ENCODE measurements around the gene WNT3A. TPM values are rescaled to one million over a fixed set of nuclear protein-coding genes. Genes with fewer than 3 reads are reported as not detected.

WNT3A gene
- total RNA-seq, 4 donors from 2014 or later, result 1.9 to 4.1 (median 3.5) TPM

DNA sequence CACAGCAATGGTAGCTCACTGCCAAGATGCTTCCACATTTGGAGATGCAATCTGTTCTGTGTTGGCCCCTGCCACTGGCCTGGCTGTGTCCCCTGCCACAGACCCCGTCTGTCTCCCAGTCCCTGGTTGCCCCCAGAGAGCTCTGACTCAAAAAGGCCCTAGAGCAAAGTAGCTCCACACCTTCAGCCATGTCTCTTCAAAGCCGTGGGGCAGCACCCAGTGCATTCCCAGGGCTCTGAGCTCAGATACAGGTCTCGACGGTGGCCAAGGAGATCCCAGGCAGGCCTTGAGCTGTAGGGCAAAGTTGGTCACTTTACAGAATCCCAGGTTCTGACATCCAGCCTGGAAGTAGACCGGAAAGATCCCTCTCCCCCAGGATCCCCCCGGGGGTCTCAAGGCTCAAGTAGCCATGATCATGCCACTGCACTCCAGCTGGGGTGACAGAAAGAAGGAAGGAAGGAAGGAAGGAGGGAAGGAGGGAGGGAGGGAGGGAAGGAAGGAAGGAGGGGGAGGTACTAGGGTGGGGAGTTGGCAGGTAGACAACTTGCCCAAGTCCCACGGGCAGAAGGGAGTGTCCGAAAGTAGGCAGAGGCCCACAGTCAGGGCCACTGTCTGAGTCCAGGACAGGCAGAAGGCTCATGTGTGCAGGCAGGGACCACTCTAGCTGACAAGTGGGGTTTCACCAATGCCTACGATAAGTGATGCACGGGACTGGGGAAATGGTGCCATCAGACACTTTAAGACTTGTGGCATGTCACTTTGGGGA lies 71.0 kb downstream of the WNT3A start:
- intact Hi-C loops (cut with DNase I; ENCODE audit: low total_unique reads), result loop anchor here (5.0 kb wide), 1 partner anchor 300 kb away; no protein-coding TSS in a partner anchor
- WGBS, 2 donors, result 63 to 69% methylated on average over 10 of the region's 10 CpGs
- no peak for TF ChIP-seq POLR2A (IDR thresholded peaks at IDR 0.05)
- TF ChIP-seq, protein P1, sequence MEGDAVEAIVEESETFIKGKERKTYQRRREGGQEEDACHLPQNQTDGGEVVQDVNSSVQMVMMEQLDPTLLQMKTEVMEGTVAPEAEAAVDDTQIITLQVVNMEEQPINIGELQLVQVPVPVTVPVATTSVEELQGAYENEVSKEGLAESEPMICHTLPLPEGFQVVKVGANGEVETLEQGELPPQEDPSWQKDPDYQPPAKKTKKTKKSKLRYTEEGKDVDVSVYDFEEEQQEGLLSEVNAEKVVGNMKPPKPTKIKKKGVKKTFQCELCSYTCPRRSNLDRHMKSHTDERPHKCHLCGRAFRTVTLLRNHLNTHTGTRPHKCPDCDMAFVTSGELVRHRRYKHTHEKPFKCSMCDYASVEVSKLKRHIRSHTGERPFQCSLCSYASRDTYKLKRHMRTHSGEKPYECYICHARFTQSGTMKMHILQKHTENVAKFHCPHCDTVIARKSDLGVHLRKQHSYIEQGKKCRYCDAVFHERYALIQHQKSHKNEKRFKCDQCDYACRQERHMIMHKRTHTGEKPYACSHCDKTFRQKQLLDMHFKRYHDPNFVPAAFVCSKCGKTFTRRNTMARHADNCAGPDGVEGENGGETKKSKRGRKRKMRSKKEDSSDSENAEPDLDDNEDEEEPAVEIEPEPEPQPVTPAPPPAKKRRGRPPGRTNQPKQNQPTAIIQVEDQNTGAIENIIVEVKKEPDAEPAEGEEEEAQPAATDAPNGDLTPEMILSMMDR (IDR thresholded peaks at IDR 0.05), result no peak

DNA sequence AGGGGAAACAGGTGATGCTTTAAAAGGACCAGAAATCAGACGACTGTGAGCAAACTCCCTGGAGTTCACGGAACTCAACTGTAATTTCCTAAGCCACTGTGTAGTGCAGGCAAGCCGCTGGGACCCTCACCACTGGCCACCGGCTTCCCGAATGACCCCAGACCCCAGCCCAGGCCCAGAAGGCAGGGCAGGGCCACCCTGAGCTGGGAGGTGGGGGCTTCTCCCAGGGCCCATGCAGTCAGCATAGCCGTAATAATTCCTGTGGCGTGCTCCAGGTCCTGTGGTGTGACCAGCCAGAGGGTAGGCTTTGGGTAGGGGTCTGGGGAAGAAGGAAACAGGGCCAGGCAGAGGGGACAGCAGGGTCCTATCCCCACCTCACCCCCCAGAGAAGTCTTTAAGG lies 72.2 kb downstream of the WNT3A start:
- DNase-seq (ENCODE audit: low spot score in 2 of 2), result peak in 1 of 2 donors; percentile 63
- 87 to 98% methylated on average over 7 of the region's 7 CpGs for WGBS, 2 donors
- no peak overlapping the region for H3K4me3 ChIP-seq (ENCODE audit: low read depth, poor library complexity, severe bottlenecking)
- TF ChIP-seq, protein P1 (IDR thresholded peaks at IDR 0.05), result no peak
- TF ChIP-seq POLR2A (IDR thresholded peaks at IDR 0.05), result no peak
- intact Hi-C loops (cut with DNase I; ENCODE audit: low total_unique reads), result loop anchor here (5.0 kb wide), 1 partner anchor 302 kb away; no protein-coding TSS in a partner anchor

More for the DNA sequence above, 71.0 kb downstream of the WNT3A start:
- no peak overlapping the region for H3K4me3 ChIP-seq (ENCODE audit: low read depth, poor library complexity, severe bottlenecking)
- peak in 1 of 2 donors; percentile 67 for DNase-seq (ENCODE audit: low spot score in 2 of 2)

DNA sequence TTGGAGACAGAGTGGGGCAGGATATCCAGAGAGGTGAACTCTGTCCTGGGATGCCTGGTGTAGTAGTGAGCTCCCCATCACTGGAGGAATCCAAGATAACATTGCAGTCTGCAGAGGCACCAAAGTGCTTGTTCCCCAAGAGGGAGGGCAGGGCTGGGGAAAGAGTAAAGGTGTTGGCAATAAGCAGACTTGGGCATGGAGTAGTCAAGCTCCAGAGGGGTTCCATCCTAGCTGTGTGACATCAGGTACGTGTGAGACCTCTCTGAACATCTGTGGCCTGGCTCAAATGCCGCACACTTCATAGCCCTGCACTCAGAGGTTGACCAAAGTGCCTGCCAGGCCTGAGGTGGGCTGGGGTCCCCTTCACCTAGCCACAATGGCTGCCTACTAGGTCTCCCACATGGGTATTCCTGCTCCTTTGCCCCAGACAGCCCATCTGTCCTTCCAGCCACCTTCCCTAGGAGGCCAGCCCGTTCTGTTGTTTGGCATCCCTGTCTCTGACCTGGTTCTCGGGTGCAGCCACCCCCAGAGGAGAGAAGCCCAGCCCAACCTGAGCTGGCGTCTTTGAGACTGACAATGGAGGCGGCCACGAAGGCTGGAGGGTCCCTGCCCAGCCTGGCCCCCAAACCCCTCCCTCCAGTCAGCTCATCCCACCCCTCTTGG lies 72.9 kb downstream of the WNT3A start:
- TF ChIP-seq, protein P1 (IDR thresholded peaks at IDR 0.05), result no peak
- TF ChIP-seq POLR2A (IDR thresholded peaks at IDR 0.05), result no peak
- no peak overlapping the region for H3K4me3 ChIP-seq (ENCODE audit: low read depth, poor library complexity, severe bottlenecking)
- no peak for DNase-seq (ENCODE audit: low spot score in 2 of 2)
- intact Hi-C loops (cut with DNase I; ENCODE audit: low total_unique reads), result loop anchor here (5.0 kb wide), 1 partner anchor 302 kb away; no protein-coding TSS in a partner anchor
- WGBS, 2 donors, result 88 to 89% methylated on average over 7 of the region's 7 CpGs

DNA sequence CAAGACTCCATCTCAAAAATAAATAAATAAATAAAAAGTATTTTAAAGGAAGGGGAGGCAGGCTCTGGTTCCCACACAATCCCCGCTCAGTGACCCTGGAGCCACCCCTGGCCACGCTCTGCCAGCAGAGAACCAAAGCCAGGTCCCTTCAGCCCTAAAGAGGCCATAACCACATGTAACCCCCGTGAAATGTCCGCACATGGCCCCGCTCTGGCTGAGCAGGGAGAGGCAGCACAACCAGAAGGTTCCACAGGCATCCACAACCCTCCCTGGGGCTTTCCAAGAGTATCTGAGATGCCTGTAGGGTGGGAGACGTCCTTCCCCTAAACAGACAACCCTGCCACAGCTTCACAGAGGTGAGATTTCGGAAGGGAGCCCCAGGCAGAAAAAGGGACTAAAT lies 74.3 kb downstream of the WNT3A start:
- TF ChIP-seq, protein P1 (IDR thresholded peaks at IDR 0.05), result no peak
- TF ChIP-seq POLR2A (IDR thresholded peaks at IDR 0.05), result no peak
- no peak for DNase-seq (ENCODE audit: low spot score in 2 of 2)
- no peak overlapping the region for H3K4me3 ChIP-seq (ENCODE audit: low read depth, poor library complexity, severe bottlenecking)
- 71 to 72% methylated on average over 7 of the region's 7 CpGs for WGBS, 2 donors
- intact Hi-C loops (cut with DNase I; ENCODE audit: low total_unique reads), result no loop called here

DNA sequence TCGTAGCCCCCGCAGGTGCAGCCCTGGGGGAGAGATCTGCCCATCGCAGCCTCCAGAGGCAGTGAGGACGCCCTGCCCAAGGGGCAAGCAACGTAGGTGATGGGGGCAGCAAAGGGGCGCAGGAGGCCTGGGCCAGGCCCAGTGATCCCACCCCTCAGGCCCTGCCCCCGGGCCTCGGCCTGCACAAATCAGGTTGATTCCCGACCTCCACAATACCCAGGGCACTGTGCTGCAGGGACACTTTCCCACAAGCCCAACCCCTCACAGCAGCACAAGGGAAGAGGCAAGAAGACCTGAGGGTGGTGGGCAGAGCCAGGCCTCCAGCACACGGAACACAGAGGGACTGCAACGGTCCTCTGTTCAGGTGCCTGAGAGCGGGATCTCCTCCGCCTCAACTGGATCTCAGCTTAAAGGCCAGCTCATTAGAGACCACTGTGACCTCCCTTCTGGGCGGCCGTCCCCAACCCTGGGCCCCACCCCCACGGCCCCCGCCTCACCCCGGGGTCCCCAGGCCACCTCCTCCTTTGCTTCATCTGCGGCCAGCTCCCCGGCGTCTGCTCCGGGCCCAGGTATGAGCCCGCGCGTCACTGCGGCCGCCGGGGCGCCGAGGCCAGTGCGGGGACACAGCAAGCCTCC lies 74.9 kb downstream of the WNT3A start:
- peak overlapping the region; percentile 56 for H3K4me3 ChIP-seq (ENCODE audit: low read depth, poor library complexity, severe bottlenecking)
- intact Hi-C loops (cut with DNase I; ENCODE audit: low total_unique reads), result no loop called here
- TF ChIP-seq, protein P1 (IDR thresholded peaks at IDR 0.05), result no peak
- no peak for TF ChIP-seq POLR2A (IDR thresholded peaks at IDR 0.05)
- DNase-seq (ENCODE audit: low spot score in 2 of 2), result no peak
- 10 to 13% methylated on average over 19 to 25 of the region's 31 CpGs for WGBS, 2 donors
